NOMO-1 (cell line): ENCODE results near the gene TAS2R40.
"Not testable (repeated sequence)": the region's sequence is repeated elsewhere in the genome, so short reads cannot be mapped to it uniquely, and the experiment has no call there.

Experiments used
- DNase-seq, 2 experiments: peaks; one replicate each; lab custom pipeline; 2025; ENCODE audit not compliant: unreplicated experiment in 2 of 2; lab: John Stamatoyannopoulos, UW

The TAS2R40 gene

DNA sequence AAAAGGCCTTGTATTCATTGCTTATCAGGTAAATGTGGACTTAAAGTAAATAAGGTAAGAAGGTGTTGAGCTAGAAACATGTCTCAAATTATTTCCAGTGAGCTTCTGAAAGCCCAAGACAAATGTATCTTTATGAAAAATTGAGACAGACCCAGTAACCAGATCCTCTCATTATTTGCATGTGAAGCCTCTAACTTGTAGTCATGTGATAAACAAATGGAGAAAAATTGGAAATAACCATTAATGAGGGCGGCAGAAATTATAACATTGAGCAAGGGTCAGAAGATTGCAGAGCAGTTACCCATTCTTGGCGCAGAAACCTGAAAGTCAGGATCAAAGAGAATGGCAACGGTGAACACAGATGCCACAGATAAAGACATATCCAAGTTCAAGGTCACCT lies at the start of gene TAS2R40:
Gene TAS2R40 (plus strand): TSS at position 301 of the 400 bp plus-strand sequence. CDS start 42 bp downstream, at position 343.
- DNase-seq: no peak

DNA sequence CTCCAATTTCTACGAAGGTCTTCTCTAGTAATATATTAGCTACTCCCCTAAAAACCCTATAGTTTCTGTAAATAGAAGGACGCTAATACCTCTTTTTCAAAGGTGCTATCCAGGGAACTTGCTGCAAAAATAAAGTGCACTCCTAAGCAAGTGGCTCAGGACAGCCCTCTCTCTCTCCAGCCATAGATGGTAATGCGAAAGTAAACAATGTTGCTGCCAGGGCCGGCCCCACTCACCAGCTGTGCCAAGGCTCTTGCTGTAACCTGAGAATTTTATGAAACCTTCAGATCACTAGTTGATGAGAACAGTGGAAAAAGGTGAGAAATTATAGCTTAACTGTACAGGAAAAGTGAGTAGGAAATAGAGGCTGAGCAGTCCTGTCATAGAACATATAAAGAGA lies 49.5 kb upstream of the TAS2R40 start:
- DNase-seq: no peak

DNA sequence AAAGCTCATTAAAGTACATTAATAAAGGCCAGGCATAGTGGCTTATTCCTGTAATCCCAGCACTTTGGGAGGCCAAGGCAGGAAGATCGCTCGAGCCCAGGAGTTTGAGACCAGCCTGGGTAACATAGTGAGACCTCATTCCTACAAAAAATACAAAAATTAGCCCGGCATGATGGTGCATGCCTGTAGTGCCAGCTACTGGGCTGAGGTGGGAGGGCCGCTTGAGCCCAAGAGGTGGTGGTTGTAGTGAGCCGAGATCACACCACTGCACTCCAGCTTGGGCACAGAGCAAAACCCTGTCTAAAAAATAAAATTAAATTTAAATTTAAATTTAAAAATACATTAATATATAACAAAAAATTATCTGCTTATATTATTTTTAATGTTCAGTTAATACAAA lies 45.7 kb upstream of the TAS2R40 start:
- DNase-seq: no peak

DNA sequence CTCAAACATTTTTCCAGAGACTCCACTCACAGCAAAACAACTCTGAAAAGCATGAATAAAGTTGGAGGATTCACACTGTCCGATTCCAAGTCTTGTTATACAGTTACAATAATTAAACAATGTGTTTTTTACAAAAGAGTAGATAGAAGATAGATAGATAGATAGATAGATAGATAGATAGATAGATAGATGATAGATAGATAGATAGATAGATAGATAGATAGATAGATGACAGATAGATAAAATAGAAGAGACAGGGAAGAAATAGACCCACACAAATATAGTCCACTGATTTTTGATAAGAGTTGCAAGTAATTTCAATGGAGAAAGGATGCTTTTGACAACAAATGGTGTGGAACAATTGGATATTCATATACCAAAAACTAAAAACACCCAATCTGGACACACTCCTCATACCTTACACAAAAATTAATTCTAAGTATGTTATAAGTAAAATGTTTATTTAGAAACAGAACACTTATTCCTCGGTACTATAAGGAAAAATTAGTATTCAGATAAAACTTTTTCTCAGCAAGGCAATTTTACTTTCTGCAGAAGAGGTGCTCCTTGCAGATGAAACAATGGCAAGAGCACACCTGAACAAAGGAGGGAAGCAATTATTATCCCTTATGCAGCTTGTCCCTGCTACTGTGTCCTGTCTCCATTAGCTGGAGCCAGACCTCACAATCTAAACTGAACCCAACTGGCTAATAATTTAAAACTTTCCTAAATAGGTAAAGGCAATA lies 44.3 kb upstream of the TAS2R40 start:
- DNase-seq: no peak

DNA sequence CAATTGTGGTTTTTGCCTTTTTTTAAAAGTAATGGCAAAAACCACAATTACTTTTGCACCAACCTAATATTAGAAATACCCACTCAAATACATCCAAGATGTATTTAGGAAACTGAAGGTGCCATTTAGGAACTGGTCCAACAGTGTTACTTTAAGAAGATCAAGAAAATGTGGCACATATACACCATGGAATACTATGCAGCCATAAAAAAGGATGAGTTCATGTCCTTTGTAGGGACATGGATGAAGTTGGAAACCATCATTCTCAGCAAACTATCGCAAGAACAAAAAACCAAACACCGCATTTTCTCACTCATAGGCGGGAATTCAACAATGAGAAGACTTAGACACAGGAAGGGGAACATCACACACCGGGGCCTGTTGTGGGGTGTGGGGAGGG lies 41.1 kb upstream of the TAS2R40 start:
- not testable (repeated sequence) for DNase-seq

DNA sequence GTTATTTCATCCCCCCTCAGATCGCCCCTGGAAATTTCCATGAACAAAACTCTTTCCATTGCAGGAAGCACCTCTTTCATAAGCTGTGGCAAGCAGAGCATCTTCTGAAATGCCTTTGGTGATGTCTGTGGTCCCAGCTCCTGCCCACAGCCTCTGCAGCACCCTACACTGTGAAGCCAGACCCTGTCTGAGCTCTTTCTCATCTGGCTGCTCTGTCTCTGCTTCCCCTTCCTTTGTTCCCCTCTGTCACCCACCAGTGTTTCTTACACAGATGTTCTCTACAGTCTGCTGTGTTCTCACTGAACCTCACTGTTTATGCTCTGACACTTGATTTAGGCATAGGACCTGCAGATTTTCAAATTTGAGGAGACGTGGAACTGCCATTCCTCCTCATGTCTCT lies 40.5 kb upstream of the TAS2R40 start:
- no peak for DNase-seq

DNA sequence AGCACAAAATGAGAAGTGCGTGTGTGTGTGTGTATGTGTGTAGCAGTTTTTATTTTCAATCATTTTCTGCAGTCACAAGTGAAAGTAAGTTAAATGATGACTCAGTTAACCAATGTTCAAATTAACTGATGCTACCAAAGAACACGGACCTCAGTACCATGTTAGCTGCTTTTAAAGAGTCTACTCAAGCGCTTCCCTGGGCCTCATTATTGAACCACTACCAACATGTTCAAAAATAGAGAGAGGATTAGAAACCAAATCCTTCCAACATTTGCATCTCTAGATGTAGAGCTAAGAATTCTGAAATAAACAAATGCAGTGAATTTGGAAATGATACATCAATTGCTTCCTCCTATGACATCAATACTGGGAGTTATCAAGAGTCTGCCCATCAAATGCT lies 38.8 kb upstream of the TAS2R40 start, which contains the start of gene TAS2R39:
Gene TAS2R39 (plus strand): TSS at position 396 of the 400 bp plus-strand sequence. CDS start 0 bp downstream, at position 396.
- no peak for DNase-seq

DNA sequence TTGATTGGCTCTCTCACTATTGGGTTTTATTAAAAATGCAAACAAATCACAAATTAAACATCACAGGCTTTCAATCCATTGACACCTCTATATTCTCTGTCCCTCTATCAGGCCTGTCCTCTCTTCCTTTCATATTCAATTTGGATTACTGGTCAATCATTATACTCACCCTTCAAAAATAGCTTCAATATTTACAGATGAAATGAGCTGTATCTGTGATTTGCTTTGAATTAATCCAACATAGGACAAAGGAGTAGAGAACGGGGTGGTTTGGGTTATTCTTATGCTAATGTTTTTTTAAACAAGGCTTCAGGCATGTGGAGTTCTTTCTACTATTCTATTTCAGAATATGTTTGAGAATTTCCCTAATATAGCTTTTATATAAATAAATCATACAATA lies 36.3 kb upstream of the TAS2R40 start:
- no peak for DNase-seq

DNA sequence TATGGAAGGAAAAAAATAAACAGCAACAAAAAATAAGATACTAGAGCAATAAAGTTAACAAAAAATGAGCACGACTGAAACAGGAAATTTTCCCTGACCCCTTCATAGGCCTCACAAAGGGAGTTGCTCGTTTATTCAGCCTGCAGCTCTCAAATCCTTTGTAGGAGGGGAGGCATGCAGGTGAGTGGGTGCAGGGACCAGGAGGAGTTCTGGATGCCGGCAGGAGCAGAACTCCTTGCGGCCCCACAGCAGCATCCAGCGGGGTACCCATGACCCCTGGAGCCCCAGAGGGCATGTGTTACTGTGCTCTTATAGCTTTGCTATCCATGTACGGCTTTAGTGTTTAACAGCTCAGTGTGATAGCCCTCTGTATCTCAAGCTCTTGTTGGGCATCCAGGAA lies 32.8 kb upstream of the TAS2R40 start:
- no peak for DNase-seq

DNA sequence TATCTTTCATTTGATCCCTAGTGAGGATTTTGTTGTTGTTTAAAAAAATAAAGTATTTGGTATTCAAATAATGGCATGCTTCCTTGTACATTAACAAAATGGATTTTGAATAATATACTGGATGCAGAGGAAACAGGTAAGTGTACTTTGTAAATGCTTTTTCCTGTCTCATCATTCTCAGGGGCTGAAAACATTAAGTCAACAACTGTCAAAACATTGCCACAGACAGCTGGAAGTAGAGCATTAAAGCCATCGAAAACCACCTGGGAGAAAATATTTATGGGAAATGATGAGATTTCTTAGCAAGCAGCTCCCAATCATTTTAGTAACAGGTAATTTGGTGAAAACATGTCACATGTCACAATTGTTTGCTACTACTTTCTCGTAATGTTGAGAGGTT lies 28.0 kb upstream of the TAS2R40 start:
- DNase-seq: no peak

DNA sequence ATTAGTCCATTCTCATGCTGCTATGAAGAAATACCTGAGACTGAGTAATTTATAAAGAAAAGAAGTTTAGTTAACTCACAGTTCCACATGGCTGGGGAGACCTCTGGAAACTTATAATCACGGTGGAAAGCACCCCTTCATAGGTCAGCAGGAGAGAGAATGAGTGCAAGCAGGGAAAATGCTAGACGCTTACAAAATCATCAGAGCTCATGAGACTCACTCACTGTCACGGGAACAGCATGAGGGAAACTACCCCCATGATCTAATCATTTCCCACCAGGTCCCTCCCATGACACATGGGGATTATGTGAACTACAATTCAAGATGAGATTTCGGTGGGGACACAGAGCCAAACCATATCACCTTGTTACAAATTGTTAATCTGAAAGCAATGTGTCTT lies 22.8 kb upstream of the TAS2R40 start:
- no peak for DNase-seq

DNA sequence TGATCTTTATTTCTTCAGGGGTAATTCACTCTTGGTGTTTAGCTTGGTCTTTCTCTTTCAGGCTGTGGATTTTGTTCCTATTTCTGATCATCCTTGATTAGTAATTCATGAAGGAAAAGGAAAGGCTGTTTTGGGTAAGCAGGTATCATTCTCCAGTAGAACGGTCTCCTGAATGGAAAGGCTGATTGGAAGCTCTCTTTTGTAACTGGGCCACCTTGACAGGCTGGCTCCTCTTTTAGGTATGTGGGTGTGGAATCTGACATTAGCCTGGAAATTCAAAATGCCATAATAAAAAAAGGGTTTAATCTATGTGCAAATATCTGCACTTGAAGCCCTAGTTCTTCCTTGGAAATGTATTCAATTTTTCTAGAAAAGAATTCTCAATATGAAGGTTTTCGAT lies 19.7 kb upstream of the TAS2R40 start:
- DNase-seq: no peak

DNA sequence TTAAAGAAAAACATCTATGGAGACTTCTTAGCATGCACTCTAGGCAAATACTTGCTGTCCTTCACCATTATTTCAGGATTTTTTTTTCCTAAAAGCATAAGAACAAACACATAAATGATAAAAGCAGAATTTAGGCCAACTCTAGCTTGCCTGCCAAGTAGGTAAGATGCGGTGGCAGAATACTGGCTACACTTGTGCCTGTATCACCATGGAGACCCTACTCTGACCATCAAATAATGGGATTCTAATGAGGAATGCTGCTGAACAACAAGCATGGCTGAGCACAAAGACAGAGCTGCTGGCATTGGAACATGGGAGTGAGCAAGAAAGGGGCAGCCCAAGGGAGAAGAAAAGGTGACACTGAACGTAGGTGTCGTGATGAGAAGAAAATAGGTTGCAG lies 18.5 kb upstream of the TAS2R40 start:
- no peak for DNase-seq

DNA sequence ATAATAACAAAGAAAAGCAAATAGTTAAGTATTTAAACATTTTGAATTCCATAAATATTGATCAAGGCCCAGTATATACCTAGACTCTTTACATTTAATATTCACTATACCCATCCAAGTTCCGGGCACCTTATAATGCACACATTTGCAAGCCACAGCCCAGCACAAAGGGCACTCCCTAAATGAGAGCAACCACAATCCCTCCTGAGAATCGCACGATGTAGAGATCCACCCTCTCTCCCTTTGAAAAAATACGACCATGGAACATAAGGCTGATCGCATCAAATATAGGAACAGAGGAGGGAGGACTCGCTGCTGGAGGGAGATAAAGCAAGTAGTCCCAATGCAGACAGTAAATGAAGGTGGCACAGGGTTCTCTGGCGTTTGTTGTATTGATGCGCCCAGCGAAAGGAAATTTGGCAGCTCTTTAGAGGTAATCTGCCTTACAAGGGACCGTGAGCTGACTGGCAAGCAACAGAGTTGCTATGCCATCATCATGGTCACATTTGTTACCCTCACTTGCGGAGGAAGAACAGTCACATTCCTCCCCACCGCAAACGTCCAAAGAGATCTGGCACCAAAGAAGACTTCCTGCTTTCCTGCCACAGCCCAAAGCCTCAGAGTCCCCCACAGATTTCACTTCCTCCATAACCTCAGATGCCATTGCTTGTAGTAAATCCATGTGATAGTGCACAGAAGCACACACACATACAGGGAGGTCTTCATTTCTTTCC lies 16.1 kb upstream of the TAS2R40 start:
- peak; percentile 80 to 88 for DNase-seq

DNA sequence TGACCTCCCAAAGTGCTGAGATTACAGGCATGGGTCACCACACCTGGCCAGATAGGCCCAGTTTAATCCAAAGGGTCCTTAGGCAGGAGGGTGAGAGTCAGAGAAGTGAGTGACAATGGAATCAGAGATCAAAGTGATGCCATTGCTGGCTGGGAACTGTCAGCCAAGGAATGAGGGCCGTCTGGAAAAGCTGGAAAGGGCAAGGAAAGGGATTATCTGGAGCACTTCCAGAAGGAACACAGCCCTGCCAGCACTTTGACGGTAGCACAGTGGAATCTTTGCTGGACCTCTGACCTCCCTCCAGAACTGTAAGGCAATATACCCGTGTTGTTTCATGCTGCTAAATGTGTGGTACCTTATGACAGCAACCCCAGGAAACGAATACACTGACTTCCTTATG lies 11.3 kb upstream of the TAS2R40 start:
- DNase-seq: no peak

DNA sequence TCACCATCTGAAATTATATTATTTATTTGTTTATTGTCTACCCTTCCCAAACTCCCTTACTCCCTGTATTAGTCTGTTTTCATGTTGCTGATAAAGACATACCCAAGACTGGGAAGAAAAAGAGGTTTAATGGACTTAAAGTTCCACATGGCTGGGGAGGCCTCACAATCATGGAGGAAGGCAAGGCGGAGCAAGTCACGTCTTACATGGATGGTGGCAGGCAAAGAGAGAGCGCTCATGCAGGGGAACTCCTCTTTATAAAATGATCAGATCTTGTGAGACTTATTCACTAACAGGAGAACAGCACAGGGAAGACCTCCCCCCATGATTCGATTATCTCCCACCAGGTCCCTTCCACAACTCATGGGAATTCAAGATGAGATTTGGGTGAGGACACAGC lies 8.4 kb upstream of the TAS2R40 start:
- not testable (repeated sequence) for DNase-seq

DNA sequence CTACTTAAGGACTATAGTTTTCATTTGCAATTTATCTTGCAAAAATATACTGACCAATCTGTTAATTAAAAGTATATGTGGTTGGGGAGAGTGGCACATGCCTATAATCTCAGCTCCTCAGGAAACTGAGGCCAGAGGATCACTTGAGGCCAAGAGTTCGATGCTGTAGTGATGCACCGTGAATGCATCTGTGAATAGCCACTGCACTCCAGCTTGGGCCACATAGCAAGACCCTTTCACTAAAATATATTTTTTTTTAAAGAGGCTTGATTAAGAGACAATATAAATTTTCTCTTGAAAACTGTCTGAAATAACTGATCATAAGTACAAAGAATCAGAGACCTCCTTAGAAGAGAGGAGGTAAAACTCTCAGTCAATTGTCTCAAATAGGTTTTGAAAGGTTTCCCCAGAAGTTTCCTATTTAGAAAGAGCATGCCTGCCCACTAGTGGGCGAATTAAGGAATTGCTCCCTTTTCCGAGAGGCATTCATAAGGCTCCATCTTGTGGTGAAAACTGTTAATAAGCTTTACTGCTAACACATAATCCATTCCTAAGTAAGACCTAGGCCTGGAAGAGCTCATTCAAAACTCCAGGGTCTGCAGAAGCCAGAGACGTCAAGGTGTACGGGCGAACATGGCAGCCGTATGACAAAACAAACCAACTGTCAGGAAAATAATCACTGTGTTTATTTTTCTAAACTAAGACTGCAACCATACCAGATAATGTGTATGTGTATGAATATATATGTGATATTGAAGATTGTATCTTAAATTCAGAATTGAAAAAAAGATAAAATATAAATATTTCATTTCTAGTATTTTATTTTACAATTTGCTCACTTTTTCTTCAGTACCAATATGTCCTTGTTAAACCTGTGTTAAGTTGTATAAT lies 6.8 kb upstream of the TAS2R40 start:
- peak; percentile 6 to 43 for DNase-seq

DNA sequence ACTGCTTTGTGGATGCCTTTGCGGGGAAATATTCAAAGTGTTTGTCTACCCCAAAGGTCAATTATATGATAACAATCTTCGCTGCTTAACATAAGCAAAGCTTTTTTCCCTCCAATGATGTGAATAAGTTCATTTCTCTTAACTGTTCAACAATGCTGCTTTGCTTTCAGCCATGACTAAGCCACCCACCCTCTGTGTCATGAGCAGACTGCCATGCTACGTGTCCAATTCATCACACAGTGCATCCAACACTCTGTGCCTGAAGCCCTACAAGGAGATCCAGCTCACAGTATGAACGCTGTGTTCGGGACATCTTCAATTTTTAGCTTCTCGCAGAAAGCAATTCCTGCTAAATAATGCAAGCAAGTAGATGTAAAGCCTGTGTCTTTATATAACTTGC lies 5.7 kb upstream of the TAS2R40 start:
- no peak for DNase-seq

DNA sequence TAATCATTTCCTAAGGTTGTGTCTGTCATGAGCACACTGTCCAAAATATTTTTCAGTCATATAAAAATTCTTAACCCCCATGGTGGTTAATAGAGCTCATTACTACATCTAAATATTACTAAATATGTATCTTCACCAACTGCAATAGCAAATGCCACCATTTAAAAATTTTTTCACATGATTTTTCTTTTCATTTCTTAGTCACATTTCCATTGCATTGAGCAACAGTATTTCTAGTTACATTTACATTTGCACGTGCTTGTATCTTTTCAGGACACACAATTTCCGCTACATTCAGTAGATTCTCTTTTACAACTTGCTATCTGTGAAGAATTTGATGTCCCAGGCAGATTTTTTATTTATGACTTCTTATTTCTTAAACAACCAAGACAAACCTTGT lies 5.2 kb upstream of the TAS2R40 start:
- DNase-seq: no peak

DNA sequence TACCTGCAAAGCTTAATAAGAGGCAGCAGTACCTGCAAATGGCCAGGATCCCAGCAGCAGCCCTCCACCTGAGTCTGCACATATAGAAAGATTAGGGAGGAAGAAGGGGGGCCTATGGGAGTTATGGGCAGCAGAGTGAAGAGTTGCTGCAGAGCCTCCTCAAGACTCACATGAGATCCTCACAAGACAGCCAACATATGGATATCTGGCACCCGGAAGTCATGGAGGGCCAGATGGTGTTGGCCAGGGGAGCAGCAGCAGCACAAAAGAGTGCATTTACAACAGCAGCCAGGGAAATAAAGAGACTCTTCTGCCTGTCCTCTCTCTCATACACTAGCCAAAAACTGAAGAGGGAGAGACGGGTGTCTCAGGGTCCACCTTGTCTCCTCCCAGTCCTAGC lies 4.0 kb upstream of the TAS2R40 start:
- DNase-seq: no peak

DNA sequence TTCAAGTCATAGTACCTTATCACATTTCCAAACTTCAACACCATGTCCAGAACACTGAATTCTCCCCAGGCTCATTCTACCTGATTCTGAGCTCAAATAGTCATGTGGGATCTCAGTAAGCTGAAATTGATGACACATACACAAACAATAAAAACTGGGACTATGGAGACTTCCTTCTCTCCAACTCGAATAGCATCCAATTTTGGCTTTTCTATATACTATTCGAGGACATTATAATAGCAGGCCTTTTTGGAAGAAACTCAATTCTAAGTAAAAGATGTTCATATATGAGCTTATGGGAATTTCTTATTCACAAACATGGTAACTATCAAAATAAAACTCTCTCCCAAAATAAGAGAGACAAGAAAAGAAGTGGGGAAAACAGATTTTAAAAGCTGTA lies 551 bp upstream of the TAS2R40 start:
- no peak for DNase-seq
